Activated T-helper 1 cell treated with Interleukin-2 at 50 U/mL for 16 hours (primary cell): ENCODE results near the gene C3orf62.
"Not testable (repeated sequence)": the region's sequence is repeated elsewhere in the genome, so short reads cannot be mapped to it uniquely, and the experiment has no call there.

Experiments
- DNase-seq: peaks from one replicate; pipeline ENCODE4 v3.0.0-alpha.2; 2020; ENCODE audit warnings: low read depth

C3orf62 gene

GRCh38 chr3:49269443-49270155, 7.4 kb downstream of the C3orf62 start:
- no peak for DNase-seq

- DNase-seq: no peak
Observed at GRCh38 chr3:49266410-49267095, 10.5 kb downstream of the C3orf62 start.

GRCh38 chr3:49265661-49266386, 11.2 kb downstream of the C3orf62 start:
- no peak for DNase-seq

GRCh38 chr3:49263159-49263889, 13.7 kb downstream of the C3orf62 start:
- DNase-seq: no peak

GRCh38 chr3:49260806-49261324, 16.2 kb downstream of the C3orf62 start:
- DNase-seq: no peak

GRCh38 chr3:49257187-49257586, 19.8 kb downstream of the C3orf62 start:
- no peak for DNase-seq

GRCh38 chr3:49255718-49256511, 21.1 kb downstream of the C3orf62 start:
- DNase-seq: no peak

- DNase-seq: no peak
Observed at GRCh38 chr3:49255112-49255511, 21.9 kb downstream of the C3orf62 start.

- DNase-seq: no peak
Observed at GRCh38 chr3:49253512-49253911, 23.5 kb downstream of the C3orf62 start.

GRCh38 chr3:49248840-49249227, 28.2 kb downstream of the C3orf62 start:
- no peak for DNase-seq

GRCh38 chr3:49244581-49245205, 32.3 kb downstream of the C3orf62 start:
- no peak for DNase-seq

GRCh38 chr3:49240091-49240490, 36.9 kb downstream of the C3orf62 start:
- DNase-seq: not testable (repeated sequence)

- DNase-seq: no peak
Observed at GRCh38 chr3:49238274-49239127, 38.5 kb downstream of the C3orf62 start.

- DNase-seq: no peak
Observed at GRCh38 chr3:49237344-49237743, 39.7 kb downstream of the C3orf62 start.

GRCh38 chr3:49236226-49236625, 40.8 kb downstream of the C3orf62 start:
- no peak for DNase-seq

GRCh38 chr3:49228817-49229216, 48.2 kb downstream of the C3orf62 start:
- not testable (repeated sequence) for DNase-seq

GRCh38 chr3:49222002-49222401, 55.0 kb downstream of the C3orf62 start:
- no peak for DNase-seq

GRCh38 chr3:49220985-49221563, 56.0 kb downstream of the C3orf62 start:
- not testable (repeated sequence) for DNase-seq

- DNase-seq: no peak
Observed at GRCh38 chr3:49219132-49219531, 57.9 kb downstream of the C3orf62 start.
